Osteoblast (primary cell): ENCODE data around the gene SLC18A2. TPM values are rescaled to one million over a fixed set of nuclear protein-coding genes. Genes with fewer than 3 reads are reported as not detected.
"Not testable (repeated sequence)": the region's sequence is repeated elsewhere in the genome, so short reads cannot be mapped to it uniquely, and the experiment has no call there.

Experiments used
- DNase-seq: peaks from one replicate; pipeline ENCODE4 v3.0.0; 2011; ENCODE audit warnings: low spot score, mixed read lengths; ENCODE audit not compliant: insufficient read length; ENCODE audit errors: missing footprints
- H2AFZ ChIP-seq: 2 replicates; pipeline ENCODE4 v1.6.0; 2011; ENCODE audit warnings: mild to moderate bottlenecking, low read length
- H3K27ac ChIP-seq: 2 replicates; pipeline ENCODE4 v1.5.1; 2011; ENCODE audit warnings: mild to moderate bottlenecking, low read depth, low read length, moderate library complexity
- H3K27me3 ChIP-seq: 2 replicates; pipeline ENCODE4 v1.6.0; 2012; ENCODE audit warnings: mild to moderate bottlenecking, control low read depth, inconsistent platforms, low read length, moderate library complexity; ENCODE audit not compliant: insufficient read depth
- H3K36me3 ChIP-seq: 2 replicates; pipeline ENCODE4 v1.5.1; 2011; ENCODE audit warnings: mild to moderate bottlenecking, low read length, control low read depth, moderate library complexity; ENCODE audit not compliant: insufficient read depth
- H3K4me1 ChIP-seq: 2 replicates; pipeline ENCODE4 v1.5.1; 2011; ENCODE audit warnings: mild to moderate bottlenecking, low read length, control low read depth, moderate library complexity; ENCODE audit not compliant: insufficient read depth
- H3K4me2 ChIP-seq: 2 replicates; pipeline ENCODE4 v1.6.0; 2011; ENCODE audit warnings: mild to moderate bottlenecking, low read length; ENCODE audit not compliant: insufficient read depth
- H3K4me3 ChIP-seq: fragments of 200-600 bp; sonication (generic); 3 replicates; pipeline ENCODE4 v1.5.1; 2012; ENCODE audit warnings: mild to moderate bottlenecking, low read length, inconsistent platforms; ENCODE audit not compliant: insufficient read depth
- H3K79me2 ChIP-seq: 2 replicates; pipeline ENCODE4 v1.6.0; 2012; ENCODE audit warnings: mild to moderate bottlenecking, low read length, control low read depth, inconsistent platforms; ENCODE audit not compliant: insufficient read depth
- H3K9me3 ChIP-seq: 2 replicates; pipeline ENCODE4 v1.5.1; 2011; ENCODE audit warnings: low read depth, low read length, control low read depth
- H4K20me1 ChIP-seq: 2 replicates; pipeline ENCODE4 v1.6.0; 2012; ENCODE audit warnings: mild to moderate bottlenecking, low read length, control low read depth; ENCODE audit not compliant: insufficient read depth
- CTCF ChIP-seq: IDR thresholded peaks from 2 replicates; pipeline ENCODE4 v1.5.1; 2011; ENCODE audit warnings: mild to moderate bottlenecking, low read depth, low read length, moderate library complexity; ENCODE audit errors: extremely low read depth
- total RNA-seq: library from RNA; depleted of rRNA; stranded (reverse); fragments of >200 nt; gene quantifications from 2 replicates; pipeline ENCODE4 v1.2.3, GENCODE V29; 2012

The SLC18A2 gene
- total RNA-seq, 1 donor = not detected

- H3K36me3 ChIP-seq = no peaks in the 10 kb centered on the region
- peaks cover 6% of the 10 kb centered on the region for H4K20me1 ChIP-seq
Observed at GRCh38 chr10:117294735-117295134, 53.8 kb downstream of the SLC18A2 start.

GRCh38 chr10:117298219-117298618 is 57.3 kb downstream of the SLC18A2 start:
- no peaks in the 10 kb centered on the region for H3K27me3 ChIP-seq
- no peak overlapping the region for H3K4me3 ChIP-seq
- no peak overlapping the region for H2AFZ ChIP-seq
- TF ChIP-seq CTCF = no peak
- H3K79me2 ChIP-seq = peaks cover 24% of the 10 kb centered on the region
- H3K36me3 ChIP-seq = no peaks in the 10 kb centered on the region
- no peak overlapping the region for H3K27ac ChIP-seq
- no peaks in the 10 kb centered on the region for H3K9me3 ChIP-seq
- no peak overlapping the region for H3K4me2 ChIP-seq
- H3K4me1 ChIP-seq = no peaks in the 10 kb centered on the region
- H4K20me1 ChIP-seq = peaks cover 8% of the 10 kb centered on the region
- DNase-seq = no peak

More at GRCh38 chr10:117294735-117295134, 53.8 kb downstream of the SLC18A2 start:
- Histone ChIP-seq H3K27ac (no peak overlapping the region), H3K4me2 (no peak overlapping the region), H3K4me3 (no peak overlapping the region), H2AFZ (no peak overlapping the region), H3K9me3 (no peaks in the 10 kb centered on the region), H3K27me3 (no peaks in the 10 kb centered on the region), H3K4me1 (no peaks in the 10 kb centered on the region), H3K79me2 (peaks cover 28% of the 10 kb centered on the region)
- no peak for DNase-seq
- no peak for TF ChIP-seq CTCF

GRCh38 chr10:117299435-117299834 is 58.5 kb downstream of the SLC18A2 start:
- no peak overlapping the region for H2AFZ ChIP-seq
- H3K4me2 ChIP-seq = no peak overlapping the region
- DNase-seq = no peak
- H3K79me2 ChIP-seq = peaks cover 18% of the 10 kb centered on the region
- H4K20me1 ChIP-seq = peaks cover 5% of the 10 kb centered on the region
- no peaks in the 10 kb centered on the region for H3K9me3 ChIP-seq
- no peak overlapping the region for H3K27ac ChIP-seq
- no peak for TF ChIP-seq CTCF
- H3K36me3 ChIP-seq = no peaks in the 10 kb centered on the region
- no peaks in the 10 kb centered on the region for H3K27me3 ChIP-seq
- no peaks in the 10 kb centered on the region for H3K4me1 ChIP-seq
- no peak overlapping the region for H3K4me3 ChIP-seq

GRCh38 chr10:117300671-117301070 is 59.8 kb downstream of the SLC18A2 start:
- H3K4me1 ChIP-seq = no peaks in the 10 kb centered on the region
- no peaks in the 10 kb centered on the region for H3K9me3 ChIP-seq
- H2AFZ ChIP-seq = no peak overlapping the region
- H3K79me2 ChIP-seq = peaks cover 12% of the 10 kb centered on the region
- no peak overlapping the region for H3K4me3 ChIP-seq
- H3K27ac ChIP-seq = no peak overlapping the region
- H3K4me2 ChIP-seq = no peak overlapping the region
- H3K27me3 ChIP-seq = no peaks in the 10 kb centered on the region
- TF ChIP-seq CTCF = no peak
- DNase-seq = no peak
- H4K20me1 ChIP-seq = peaks cover 2% of the 10 kb centered on the region
- H3K36me3 ChIP-seq = no peaks in the 10 kb centered on the region

GRCh38 chr10:117303451-117303850 is 62.5 kb downstream of the SLC18A2 start:
- not testable (repeated sequence) for H3K4me2 ChIP-seq, H3K36me3 ChIP-seq, H3K79me2 ChIP-seq, H3K27me3 ChIP-seq, H3K9me3 ChIP-seq, H3K27ac ChIP-seq, H3K4me1 ChIP-seq, H3K4me3 ChIP-seq, H2AFZ ChIP-seq, H4K20me1 ChIP-seq, DNase-seq
